Measurements from ENCODE around the gene CTDSP2. TPM values are rescaled to one million over a fixed set of nuclear protein-coding genes. Genes with fewer than 3 reads are reported as not detected.

CTDSP2 gene
- total and polyA plus RNA-seq, 2 of the 8 experiments (the other 6 are each of a cell fraction or from before 2014, with no cell fraction given) = 71.3 to 91.7 TPM

DNA sequence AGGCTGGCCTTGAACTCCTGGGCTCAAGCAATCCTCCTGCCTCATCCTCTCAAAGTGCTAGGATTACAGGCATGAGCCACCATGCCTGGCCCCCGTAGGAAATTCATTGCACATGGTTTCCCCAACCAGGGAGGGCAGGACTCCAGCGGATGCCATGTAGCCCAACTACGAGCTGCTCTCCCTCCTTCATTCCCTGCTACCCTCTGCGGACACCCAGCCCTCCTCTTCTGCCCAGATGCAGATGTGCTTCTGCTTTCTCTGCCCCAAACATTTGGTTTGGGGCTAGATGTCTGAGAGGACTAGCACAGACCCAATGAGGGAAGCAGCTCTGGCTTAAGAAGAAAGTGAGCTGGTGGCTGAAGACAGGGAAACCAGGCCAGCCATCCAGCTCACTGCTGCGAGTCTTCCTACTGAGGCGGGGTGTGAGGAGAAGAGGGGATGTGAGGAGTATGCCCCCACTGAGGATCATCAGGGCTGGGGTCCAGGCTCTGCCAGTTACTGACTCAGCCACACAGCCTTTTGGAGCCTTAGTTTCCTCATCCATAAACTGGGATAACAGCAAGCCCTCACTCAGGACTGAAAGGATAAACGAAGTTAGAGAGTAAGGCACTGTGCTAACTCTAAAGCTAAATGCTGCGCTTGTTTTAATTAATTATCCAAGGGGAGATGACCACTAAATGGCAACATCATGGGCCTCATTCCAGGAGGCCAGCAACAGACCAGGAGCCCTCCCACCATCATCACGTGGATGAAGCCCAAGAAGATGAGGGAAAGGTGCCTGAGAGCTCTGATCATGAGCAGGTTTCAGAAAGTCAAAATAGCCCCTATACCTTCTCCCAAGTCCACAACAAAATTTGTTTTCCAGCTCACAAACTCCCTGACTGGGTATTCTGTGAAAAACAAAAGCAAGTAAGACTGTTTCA, 10.9 kb downstream of the CTDSP2 start:
- H3K79me2 ChIP-seq (ENCODE audit: control insufficient read depth in 1 of 2, insufficient read depth in 2 of 2, low read length in 2 of 2) = peaks cover 17 to 97% of the 10 kb centered on the region in 2 experiments
- H2BK120ac ChIP-seq (replicated peaks; ENCODE audit: low read depth, low read length) = no peak overlapping the region
- no peaks in the 10 kb centered on the region for H3K23me2 ChIP-seq (ENCODE audit: low read depth, low read length)
- DNase-seq (ENCODE audit: low read depth in 1 of 2, low spot score in 2 of 2) = no peak
- H3K79me1 ChIP-seq (ENCODE audit: low read depth, low read length) = peaks cover 30% of the 10 kb centered on the region
- no peak overlapping the region for H3K56ac ChIP-seq (replicated peaks; ENCODE audit: insufficient read length, low read depth, low read length)
- ChIA-PET CTCF (ENCODE audit: partially characterized antibody) (interaction anchor here (0.8 to 10.0 kb wide), 12 partner anchors 9 to 70 kb away, joined by 3 to 181 read pairs (median 20); partner anchors contain the start of gene CTDSP2), POLR2A (ENCODE audit: partially characterized antibody) (interaction anchor here (1.0 to 24.2 kb wide), 10 partner anchors 12 to 68 kb away, joined by 3 to 722 read pairs (median 10); partner anchors contain the start of genes AVIL, CTDSP2, CYP27B1 and EEF1AKMT3)
- no peaks in the 10 kb centered on the region for H3K9me3 ChIP-seq (ENCODE audit: insufficient read depth in 2 of 2, low read depth in 1 of 2, low read length in 1 of 2)
- H3K18ac ChIP-seq (ENCODE audit: extremely low read depth, low read length) = peak overlapping the region; percentile 79; the same call in 1 of the 2 replicates
- no peak overlapping the region for H2AFZ ChIP-seq (ENCODE audit: low read length)
- H3K4me1 ChIP-seq (replicated peaks in 1 of 4; ENCODE audit: control insufficient read depth in 3 of 4, insufficient read depth in 4 of 4, low read length in 3 of 4) = peaks cover 31 to 62% (median 38%) of the 10 kb centered on the region in 4 experiments
- peak overlapping the region; percentile 43; the same call in 1 of the 2 replicates for H2AK5ac ChIP-seq (ENCODE audit: low read depth, low read length)
- peak overlapping the region; percentile 79 for H3K4ac ChIP-seq (replicated peaks; ENCODE audit: insufficient read length, low read depth, low read length)
- H4K91ac ChIP-seq (replicated peaks; ENCODE audit: insufficient read length, low read length) = peak overlapping the region; percentile 75
- H3K9ac ChIP-seq (replicated peaks in 1 of 4; ENCODE audit: extremely low read depth in 1 of 4, low read depth in 3 of 4, low read length in 3 of 4) = no peak overlapping the region; a peak in 1 of 7 replicates
- peak overlapping the region; percentile 2; the same call in 1 of the 2 replicates for H2BK15ac ChIP-seq (ENCODE audit: low read length)
- H3K36me3 ChIP-seq (ENCODE audit: control insufficient read depth in 2 of 4, insufficient read depth in 4 of 4, low read length in 3 of 4) = no peaks in the 10 kb centered on the region
- H3K4me3 ChIP-seq (ENCODE audit: extremely low read depth in 1 of 4, insufficient read depth in 2 of 4, low read depth in 3 of 4, low read length in 4 of 4) = no peak overlapping the region
- H4K20me1 ChIP-seq (replicated peaks in 1 of 2; ENCODE audit: control insufficient read depth in 1 of 2, insufficient read depth in 2 of 2, low read length in 2 of 2) = peaks cover 30 to 50% of the 10 kb centered on the region in 2 experiments
- peak overlapping the region; percentile 75; the same call in 1 of the 2 replicates for H2BK20ac ChIP-seq (ENCODE audit: low read length)
- H2BK12ac ChIP-seq (ENCODE audit: low read depth, low read length) = peak overlapping the region; percentile 99; the same call in 1 of the 2 replicates
- FAIRE-seq = no peak
- H4K5ac ChIP-seq (ENCODE audit: insufficient read length, low read depth, low read length) = no peak overlapping the region
- no peak overlapping the region for H3K27ac ChIP-seq (ENCODE audit: low read depth, low read length)
- peak overlapping the region; percentile 91 for H2BK5ac ChIP-seq (ENCODE audit: low read depth, low read length)
- WGBS, 2 experiments (ENCODE audit: extremely low coverage in 1 of 2, insufficient coverage in 1 of 2, insufficient read length in 1 of 2, insufficient replicate concordance in 2 of 2, low coverage in 1 of 2, low lambda C conversion rate in 2 of 2, missing lambda C conversion rate in 1 of 2) = 82% methylated on average over 9 of the region's 9 CpGs; no CpG with 5 or more reads in 1 of the 2 experiments
- H3K14ac ChIP-seq (ENCODE audit: insufficient read length) = no peak overlapping the region
- H4K8ac ChIP-seq (ENCODE audit: extremely low read depth, insufficient read depth, low read length) = peak overlapping the region; percentile 16; the same call in 1 of the 2 replicates
- H3K23ac ChIP-seq (ENCODE audit: insufficient read length) = no peak overlapping the region
- H3K27me3 ChIP-seq (replicated peaks in 1 of 4; ENCODE audit: control insufficient read depth in 3 of 4, extremely low read depth in 1 of 4, insufficient read depth in 3 of 4, low read length in 3 of 4) = no peaks in the 10 kb centered on the region
- H3K4me2 ChIP-seq (ENCODE audit: insufficient read depth in 1 of 2, low read depth in 2 of 2, low read length in 2 of 2) = no peak overlapping the region; a peak in 1 of 4 replicates
- TF ChIP-seq MAX (IDR thresholded peaks at IDR 0.05) (no peak), SIRT6 (IDR thresholded peaks at IDR 0.05; ENCODE audit: low read length) (no peak), CREB1 (IDR thresholded peaks at IDR 0.05) (no peak), CHD2 (IDR thresholded peaks at IDR 0.05; ENCODE audit: low read length) (no peak), ASH2L (IDR thresholded peaks at IDR 0.05; ENCODE audit: low read length) (no peak), TBP (IDR thresholded peaks at IDR 0.05; ENCODE audit: low read depth, low read length) (no peak), CTBP2 (IDR thresholded peaks at IDR 0.05; ENCODE audit: borderline replicate concordance, insufficient read depth, insufficient read length, low read length) (no peak), TEAD4 (IDR thresholded peaks at IDR 0.05; ENCODE audit: low read depth, low read length) (no peak), KDM5A (IDR thresholded peaks at IDR 0.05; ENCODE audit: low read length) (no peak), CBX8 (IDR thresholded peaks at IDR 0.05; ENCODE audit: borderline replicate concordance, low read depth, low read length) (no peak), NRF1 (IDR thresholded peaks at IDR 0.05; ENCODE audit: low read depth, low read length) (no peak), TAF7 (optimal IDR thresholded peaks at IDR 0.05; ENCODE audit: borderline replicate concordance, low read depth, low read length) (no peak)

Data from H1 (cell line).